ENCODE results near the gene SAMD4A.

Gene SAMD4A

DNA sequence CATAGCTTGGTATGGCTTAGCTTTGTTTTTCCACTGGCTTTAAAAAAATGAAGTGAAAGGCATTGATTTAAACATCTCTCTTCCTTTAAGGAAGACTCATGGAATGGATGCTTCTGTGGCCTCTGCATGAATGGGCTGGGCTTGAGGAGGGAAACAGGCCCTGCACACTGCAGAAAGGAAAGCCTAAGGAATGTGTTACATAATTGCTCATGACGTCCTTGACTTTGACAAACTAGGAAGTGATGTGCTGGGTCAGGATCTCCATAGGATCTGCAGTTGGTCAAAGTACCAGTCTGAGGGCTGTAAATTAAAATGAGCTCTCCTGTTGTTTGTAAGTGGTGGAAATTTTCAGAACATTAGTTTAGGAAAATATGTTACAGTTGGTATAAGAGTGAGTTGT, 12.7 kb downstream of the SAMD4A start:
- TF ChIP-seq CTCF (IDR thresholded peaks at IDR 0.05; ENCODE audit: insufficient read depth, low read length, poor library complexity, severe bottlenecking) (no peak), EZH2phosphoT487 (conservative IDR thresholded peaks at IDR 0.05; ENCODE audit: low read length) (no peak)
- no peak overlapping the region for H3K4me2 ChIP-seq (ENCODE audit: low read depth, low read length, poor library complexity, severe bottlenecking)
- no peaks in the 10 kb centered on the region for H3K79me2 ChIP-seq (ENCODE audit: insufficient read depth, low read length)
- no peaks in the 10 kb centered on the region for H3F3A ChIP-seq (ENCODE audit: insufficient read depth)
- H3K9me3 ChIP-seq (ENCODE audit: insufficient read depth, low read length): no peaks in the 10 kb centered on the region
- no peaks in the 10 kb centered on the region for H3K9me2 ChIP-seq (replicated peaks; ENCODE audit: insufficient read depth, low read length)
- H3K4me3 ChIP-seq (ENCODE audit: insufficient read depth, low read length, poor library complexity, severe bottlenecking): no peak overlapping the region
- H4K20me1 ChIP-seq (ENCODE audit: low read depth, low read length): no peaks in the 10 kb centered on the region
- no peak overlapping the region for H2AFZ ChIP-seq (ENCODE audit: low read depth, low read length, severe bottlenecking)
- H3K27ac ChIP-seq (ENCODE audit: low read depth, low read length): no peak overlapping the region
- no peak overlapping the region for H3K9ac ChIP-seq (ENCODE audit: low read length)
- H3K36me3 ChIP-seq (ENCODE audit: low read length): no peaks in the 10 kb centered on the region
- H3K27me3 ChIP-seq (ENCODE audit: low read length): no peaks in the 10 kb centered on the region

- H3K4me3 ChIP-seq (ENCODE audit: insufficient read depth, low read length, poor library complexity, severe bottlenecking): no peak overlapping the region
- no peaks in the 10 kb centered on the region for H3K9me2 ChIP-seq (replicated peaks; ENCODE audit: insufficient read depth, low read length)
- H3K36me3 ChIP-seq (ENCODE audit: low read length): no peaks in the 10 kb centered on the region
- H3K27ac ChIP-seq (ENCODE audit: low read depth, low read length): no peak overlapping the region
- no peaks in the 10 kb centered on the region for H3K9me3 ChIP-seq (ENCODE audit: insufficient read depth, low read length)
- no peaks in the 10 kb centered on the region for H3K27me3 ChIP-seq (ENCODE audit: low read length)
- no peak overlapping the region for H3K9ac ChIP-seq (ENCODE audit: low read length)
- TF ChIP-seq CTCF (IDR thresholded peaks at IDR 0.05; ENCODE audit: insufficient read depth, low read length, poor library complexity, severe bottlenecking) (no peak), EZH2phosphoT487 (conservative IDR thresholded peaks at IDR 0.05; ENCODE audit: low read length) (no peak)
- H4K20me1 ChIP-seq (ENCODE audit: low read depth, low read length): no peaks in the 10 kb centered on the region
- no peak overlapping the region for H2AFZ ChIP-seq (ENCODE audit: low read depth, low read length, severe bottlenecking)
- H3K79me2 ChIP-seq (ENCODE audit: insufficient read depth, low read length): no peaks in the 10 kb centered on the region
- H3F3A ChIP-seq (ENCODE audit: insufficient read depth): no peaks in the 10 kb centered on the region
- no peak overlapping the region for H3K4me2 ChIP-seq (ENCODE audit: low read depth, low read length, poor library complexity, severe bottlenecking)
These were observed 14.0 kb downstream of the SAMD4A start for GRCh38 chr14:54580933-54581332.

DNA sequence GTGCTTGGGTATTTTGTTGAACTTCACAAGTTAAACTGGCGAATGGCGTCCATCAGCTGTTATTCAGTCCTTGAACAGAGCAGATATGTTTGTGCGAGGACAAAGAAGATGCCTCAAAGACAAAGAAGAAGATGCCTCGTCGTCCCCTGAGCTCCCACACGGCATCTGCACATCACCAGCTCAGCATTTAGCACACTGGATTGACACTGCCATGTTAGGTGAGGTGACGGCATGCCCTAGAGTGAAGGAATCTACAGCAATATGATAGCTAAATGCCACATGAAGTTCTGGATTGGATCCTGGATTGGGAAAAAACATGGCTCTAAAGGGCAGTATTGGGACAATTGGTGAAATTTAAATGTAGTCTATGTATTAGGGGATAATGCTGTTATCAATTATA, 15.4 kb downstream of the SAMD4A start:
- Histone ChIP-seq H3K36me3 (ENCODE audit: low read length) (no peaks in the 10 kb centered on the region), H3K9me2 (replicated peaks; ENCODE audit: insufficient read depth, low read length) (no peaks in the 10 kb centered on the region), H3K79me2 (ENCODE audit: insufficient read depth, low read length) (no peaks in the 10 kb centered on the region), H3K4me3 (ENCODE audit: insufficient read depth, low read length, poor library complexity, severe bottlenecking) (no peak overlapping the region), H3K9me3 (ENCODE audit: insufficient read depth, low read length) (no peaks in the 10 kb centered on the region), H3K27ac (ENCODE audit: low read depth, low read length) (no peak overlapping the region), H3K4me2 (ENCODE audit: low read depth, low read length, poor library complexity, severe bottlenecking) (no peak overlapping the region), H3K9ac (ENCODE audit: low read length) (no peak overlapping the region), H3F3A (ENCODE audit: insufficient read depth) (no peaks in the 10 kb centered on the region), H3K27me3 (ENCODE audit: low read length) (no peaks in the 10 kb centered on the region), H2AFZ (ENCODE audit: low read depth, low read length, severe bottlenecking) (no peak overlapping the region), H4K20me1 (ENCODE audit: low read depth, low read length) (no peaks in the 10 kb centered on the region)
- TF ChIP-seq EZH2phosphoT487 (conservative IDR thresholded peaks at IDR 0.05; ENCODE audit: low read length) (no peak), CTCF (IDR thresholded peaks at IDR 0.05; ENCODE audit: insufficient read depth, low read length, poor library complexity, severe bottlenecking) (no peak)

GRCh38 chr14:54584097-54584496, 17.2 kb downstream of the SAMD4A start:
- no peak for TF ChIP-seq CTCF (IDR thresholded peaks at IDR 0.05; ENCODE audit: insufficient read depth, low read length, poor library complexity, severe bottlenecking)
- TF ChIP-seq EZH2phosphoT487 (conservative IDR thresholded peaks at IDR 0.05; ENCODE audit: low read length): no peak
- no peak overlapping the region for H3K4me3 ChIP-seq (ENCODE audit: insufficient read depth, low read length, poor library complexity, severe bottlenecking)
- H3K9ac ChIP-seq (ENCODE audit: low read length): no peak overlapping the region
- H3K27ac ChIP-seq (ENCODE audit: low read depth, low read length): no peak overlapping the region
- H3K4me2 ChIP-seq (ENCODE audit: low read depth, low read length, poor library complexity, severe bottlenecking): no peak overlapping the region
- H3K27me3 ChIP-seq (ENCODE audit: low read length): no peaks in the 10 kb centered on the region
- H3K79me2 ChIP-seq (ENCODE audit: insufficient read depth, low read length): no peaks in the 10 kb centered on the region
- H3K9me3 ChIP-seq (ENCODE audit: insufficient read depth, low read length): no peaks in the 10 kb centered on the region
- H3K9me2 ChIP-seq (replicated peaks; ENCODE audit: insufficient read depth, low read length): no peaks in the 10 kb centered on the region
- no peaks in the 10 kb centered on the region for H4K20me1 ChIP-seq (ENCODE audit: low read depth, low read length)
- no peaks in the 10 kb centered on the region for H3F3A ChIP-seq (ENCODE audit: insufficient read depth)
- H3K36me3 ChIP-seq (ENCODE audit: low read length): no peaks in the 10 kb centered on the region
- no peak overlapping the region for H2AFZ ChIP-seq (ENCODE audit: low read depth, low read length, severe bottlenecking)

Data from SU-DHL-6 (cell line).